ENCODE results near the gene PAEP.

The PAEP gene

GRCh38 chr9:135551456-135551855, 10.1 kb upstream of the PAEP start:
- DNase-seq: no peak

GRCh38 chr9:135552021-135552697, 9.4 kb upstream of the PAEP start:
- no peak for DNase-seq

- DNase-seq: no peak
Observed at GRCh38 chr9:135552698-135553171, 8.8 kb upstream of the PAEP start.

- DNase-seq: no peak
Observed at GRCh38 chr9:135554718-135555117, 6.8 kb upstream of the PAEP start.

GRCh38 chr9:135555203-135555602, 6.4 kb upstream of the PAEP start:
- DNase-seq: no peak

GRCh38 chr9:135555910-135556309, 5.6 kb upstream of the PAEP start:
- DNase-seq: no peak

- no peak for DNase-seq
Observed at GRCh38 chr9:135559606-135560005, 1.9 kb upstream of the PAEP start.

- DNase-seq: no peak
Observed at GRCh38 chr9:135562235-135562745, 734 bp downstream of the PAEP start.

- no peak for DNase-seq
Observed at GRCh38 chr9:135563039-135563476, 1.5 kb downstream of the PAEP start.

- DNase-seq: no peak
Observed at GRCh38 chr9:135563858-135564257, 2.3 kb downstream of the PAEP start.

GRCh38 chr9:135565141-135565628, 3.6 kb downstream of the PAEP start:
- no peak for DNase-seq

- DNase-seq: no peak
Observed at GRCh38 chr9:135565636-135566035, 4.1 kb downstream of the PAEP start.

- no peak for DNase-seq
Observed at GRCh38 chr9:135566552-135566951, 5.0 kb downstream of the PAEP start.

GRCh38 chr9:135567311-135567710, 5.8 kb downstream of the PAEP start:
- DNase-seq: no peak

- DNase-seq: no peak
Observed at GRCh38 chr9:135568026-135568425, 6.5 kb downstream of the PAEP start.

GRCh38 chr9:135570456-135570855, 8.9 kb downstream of the PAEP start:
- DNase-seq: no peak

GRCh38 chr9:135572233-135572632, 10.7 kb downstream of the PAEP start:
- DNase-seq: no peak

- no peak for DNase-seq
Observed at GRCh38 chr9:135573124-135573523, 11.6 kb downstream of the PAEP start.

GRCh38 chr9:135574331-135574730, 12.8 kb downstream of the PAEP start:
- DNase-seq: no peak

GRCh38 chr9:135574943-135575342, 13.4 kb downstream of the PAEP start:
- DNase-seq: no peak

GRCh38 chr9:135575995-135576631, 14.6 kb downstream of the PAEP start:
- DNase-seq: no peak

- no peak for DNase-seq
Observed at GRCh38 chr9:135577256-135577655, 15.7 kb downstream of the PAEP start.

- no peak for DNase-seq
Observed at GRCh38 chr9:135579356-135579755, 17.8 kb downstream of the PAEP start.
